ENCODE results near the gene GOLGA6A.
"Not testable (repeated sequence)": the region's sequence is repeated elsewhere in the genome, so short reads cannot be mapped to it uniquely, and the experiment has no call there.

Gene GOLGA6A

GRCh38 chr15:74108111-74108510, 25.8 kb upstream of the GOLGA6A start:
- DNase-seq (ENCODE audit: low spot score) = no peak

- DNase-seq (ENCODE audit: low spot score) = peak; percentile 87
Observed at GRCh38 chr15:74099963-74100733, 17.8 kb upstream of the GOLGA6A start.

GRCh38 chr15:74096753-74097474, 14.6 kb upstream of the GOLGA6A start:
- DNase-seq (ENCODE audit: low spot score) = not testable (repeated sequence)

- DNase-seq (ENCODE audit: low spot score) = not testable (repeated sequence)
Observed at GRCh38 chr15:74095610-74096009, 13.3 kb upstream of the GOLGA6A start.

GRCh38 chr15:74094567-74094966, 12.2 kb upstream of the GOLGA6A start:
- not testable (repeated sequence) for DNase-seq (ENCODE audit: low spot score)

- not testable (repeated sequence) for DNase-seq (ENCODE audit: low spot score)
Observed at GRCh38 chr15:74075781-74076180, 6.6 kb downstream of the GOLGA6A start.

DNA sequence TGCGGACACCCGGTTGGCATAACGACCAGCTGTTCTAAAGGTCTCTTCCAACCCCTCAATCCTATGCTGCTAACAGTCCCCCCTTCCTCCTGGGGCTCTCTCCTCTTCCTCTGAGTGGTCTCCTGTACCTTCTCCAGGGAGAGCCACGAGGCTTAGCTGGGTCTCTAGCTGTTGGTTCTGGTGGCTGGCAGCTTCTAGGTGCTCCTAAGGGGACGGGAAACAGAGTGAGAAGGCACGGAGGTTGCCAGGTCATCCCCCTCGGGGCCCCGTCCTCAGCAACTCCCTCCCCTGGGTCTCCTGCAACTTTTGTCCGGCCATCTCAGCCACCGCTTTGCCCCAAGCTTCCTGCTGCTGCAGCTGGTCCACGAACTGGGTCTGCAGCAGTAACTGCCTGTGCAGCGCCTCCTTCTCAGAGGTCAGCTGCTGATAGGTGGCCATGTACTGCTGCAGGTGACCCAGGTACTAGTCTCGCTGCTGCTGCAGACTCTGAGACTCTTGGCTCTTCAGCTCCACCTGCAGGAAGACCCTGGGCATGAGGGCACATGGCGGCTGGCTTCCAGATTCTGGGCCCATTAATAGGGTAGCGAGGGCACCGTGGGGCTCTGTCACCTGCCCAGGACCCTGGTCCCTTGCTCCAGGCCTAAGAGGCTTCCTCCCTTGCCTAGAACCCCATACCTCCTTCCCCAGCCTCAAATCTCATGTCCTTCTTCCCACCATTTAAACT, 9.6 kb downstream of the GOLGA6A start:
- not testable (repeated sequence) for DNase-seq (ENCODE audit: low spot score)

DNA sequence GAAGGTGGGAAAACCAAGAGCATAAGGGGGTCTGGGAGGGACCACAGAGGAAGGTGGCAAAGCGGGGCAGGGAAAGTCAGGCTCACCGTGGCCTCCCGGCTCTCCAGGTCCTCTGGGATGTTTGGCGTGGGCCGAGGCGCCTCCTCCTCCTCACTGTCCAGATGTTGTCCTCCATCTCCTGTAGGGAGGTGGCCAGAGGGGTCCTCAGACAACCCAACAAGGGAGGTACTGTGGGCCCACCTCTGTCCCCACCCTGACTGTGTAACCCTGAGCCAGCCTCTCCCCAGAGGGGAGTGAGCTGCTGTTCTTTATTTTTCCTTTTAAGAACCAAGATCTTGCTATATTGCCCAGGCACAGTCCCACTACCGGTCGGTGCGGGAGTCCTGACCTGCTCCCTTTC, 10.2 kb downstream of the GOLGA6A start:
- not testable (repeated sequence) for DNase-seq (ENCODE audit: low spot score)

GRCh38 chr15:74071645-74072044, 10.7 kb downstream of the GOLGA6A start:
- not testable (repeated sequence) for DNase-seq (ENCODE audit: low spot score)

GRCh38 chr15:74065684-74066411, 16.5 kb downstream of the GOLGA6A start:
- not testable (repeated sequence) for DNase-seq (ENCODE audit: low spot score)

GRCh38 chr15:74064822-74065221, 17.5 kb downstream of the GOLGA6A start:
- not testable (repeated sequence) for DNase-seq (ENCODE audit: low spot score)

DNA sequence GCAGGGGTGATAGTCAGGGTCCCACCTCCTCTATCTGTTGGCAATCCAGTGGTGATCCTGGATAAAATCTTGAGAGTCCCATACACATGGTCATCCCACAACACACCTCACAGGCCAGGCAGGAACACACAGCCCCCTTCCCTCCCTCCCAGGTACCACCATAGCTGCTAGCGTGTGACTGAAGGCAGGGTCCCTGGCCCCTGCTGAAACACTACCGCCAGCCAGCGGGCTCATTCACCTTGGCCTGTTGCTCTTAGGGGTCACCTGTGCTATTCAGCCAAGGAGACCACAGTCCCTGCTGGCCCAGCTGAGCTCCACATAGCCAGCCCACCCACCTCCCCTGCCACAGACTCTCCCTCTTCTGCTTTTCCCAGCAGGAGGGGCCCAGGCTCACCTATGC, 18.2 kb downstream of the GOLGA6A start:
- not testable (repeated sequence) for DNase-seq (ENCODE audit: low spot score)

GRCh38 chr15:74063425-74064146, 18.8 kb downstream of the GOLGA6A start:
- not testable (repeated sequence) for DNase-seq (ENCODE audit: low spot score)

- DNase-seq (ENCODE audit: low spot score) = no peak
Observed at GRCh38 chr15:74062671-74063070, 19.7 kb downstream of the GOLGA6A start.

DNA sequence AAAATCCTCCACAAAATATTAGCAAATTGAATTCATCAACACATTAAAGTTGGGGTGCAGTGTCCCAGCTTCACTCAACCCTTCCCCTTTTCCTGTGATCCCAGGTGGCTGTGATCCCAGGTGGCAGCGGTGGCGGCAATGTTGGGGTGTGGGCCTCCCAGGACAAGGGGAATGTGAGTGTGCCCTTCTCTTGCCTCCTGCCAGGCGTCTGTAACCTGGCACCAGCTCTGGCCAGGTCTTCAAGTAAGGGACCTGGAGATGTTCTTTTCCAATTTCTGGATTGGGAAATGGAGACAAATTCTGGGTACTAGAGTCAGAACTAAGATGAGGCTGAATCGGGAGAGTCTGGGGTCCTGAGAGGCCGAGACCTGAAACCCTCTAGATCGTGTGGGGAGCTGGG, 20.1 kb downstream of the GOLGA6A start:
- DNase-seq (ENCODE audit: low spot score) = no peak

DNA sequence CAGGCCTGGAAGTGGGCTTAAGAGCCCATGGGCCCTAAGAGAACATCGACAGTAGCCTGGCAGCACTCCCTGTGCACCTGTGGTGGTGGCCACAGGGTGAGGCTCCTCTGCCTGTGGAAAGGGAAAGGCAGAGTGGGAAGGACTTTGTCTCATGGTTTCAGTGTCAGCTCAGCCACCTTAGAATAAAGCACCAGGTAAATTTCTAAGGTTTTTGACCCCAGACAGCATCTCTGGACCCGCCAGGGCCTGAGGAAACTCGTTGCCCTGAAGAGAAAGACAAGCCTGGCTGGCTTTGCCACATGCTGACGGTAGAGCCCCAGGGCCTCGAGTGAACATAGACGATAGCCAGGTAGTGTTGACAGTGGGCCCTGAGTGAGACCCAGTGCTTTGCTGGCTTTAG, 22.1 kb downstream of the GOLGA6A start:
- DNase-seq (ENCODE audit: low spot score) = no peak

GRCh38 chr15:74059050-74059833, 23.1 kb downstream of the GOLGA6A start:
- not testable (repeated sequence) for DNase-seq (ENCODE audit: low spot score)

GRCh38 chr15:74056330-74056729, 26.0 kb downstream of the GOLGA6A start:
- DNase-seq (ENCODE audit: low spot score) = not testable (repeated sequence)

GRCh38 chr15:74055804-74056203, 26.5 kb downstream of the GOLGA6A start:
- DNase-seq (ENCODE audit: low spot score) = no peak

- DNase-seq (ENCODE audit: low spot score) = peak; percentile 41
Observed at GRCh38 chr15:74053941-74054529, 28.3 kb downstream of the GOLGA6A start.
